Mesendoderm (in vitro differentiated cells): ENCODE data around the gene FMN1.

Experiments used
- DNase-seq: peaks from one replicate; pipeline ENCODE4 v3.0.0; 2013
- H2AK5ac ChIP-seq: 2 replicates; pipeline ENCODE4 v1.6.1; 2013; ENCODE audit warnings: low read length, inconsistent platforms
- H2BK120ac ChIP-seq: 2 replicates; pipeline ENCODE4 v1.6.1; 2013; ENCODE audit warnings: low read depth, mild to moderate bottlenecking, low read length, moderate library complexity, mixed read lengths
- H2BK15ac ChIP-seq: replicated peaks from 2 replicates; pipeline ENCODE4 v1.6.1; 2013; ENCODE audit warnings: low read depth, mild to moderate bottlenecking, moderate library complexity
- H2BK5ac ChIP-seq: 2 replicates; pipeline ENCODE4 v1.6.1; 2013; ENCODE audit warnings: low read length, inconsistent platforms
- H3K18ac ChIP-seq: 2 replicates; pipeline ENCODE4 v1.6.1; 2013; ENCODE audit warnings: mild to moderate bottlenecking, low read length, mixed read lengths
- H3K23ac ChIP-seq: one replicate; pipeline ENCODE4 v1.6.1; 2013; ENCODE audit warnings: low read length
- H3K27ac ChIP-seq: 2 replicates; pipeline ENCODE4 v1.5.1; 2013; ENCODE audit warnings: low read depth, mild to moderate bottlenecking, inconsistent platforms, low read length, moderate library complexity
- H3K27me3 ChIP-seq: 2 replicates; pipeline ENCODE4 v1.6.1; 2013; ENCODE audit warnings: low read length, control low read depth, mild to moderate bottlenecking, inconsistent platforms; ENCODE audit not compliant: insufficient read depth, poor library complexity
- H3K36me3 ChIP-seq: 2 replicates; pipeline ENCODE4 v1.6.1; 2013; ENCODE audit warnings: low read length, inconsistent platforms; ENCODE audit not compliant: control insufficient read depth, insufficient read depth
- H3K4ac ChIP-seq: one replicate; pipeline ENCODE4 v1.6.1; 2013; ENCODE audit warnings: low read depth, mild to moderate bottlenecking, low read length, moderate library complexity
- H3K4me1 ChIP-seq: 2 replicates; pipeline ENCODE4 v1.6.1; 2013; ENCODE audit warnings: low read depth, low read length, inconsistent platforms; ENCODE audit not compliant: control insufficient read depth
- H3K4me2 ChIP-seq: 2 replicates; pipeline ENCODE4 v1.6.1; 2013; ENCODE audit warnings: low read length
- H3K4me3 ChIP-seq: 2 replicates; pipeline ENCODE4 v1.5.1; 2013; ENCODE audit warnings: mild to moderate bottlenecking, low read length
- H3K56ac ChIP-seq: one replicate; pipeline ENCODE4 v1.6.1; 2013; ENCODE audit warnings: low read length
- H3K79me1 ChIP-seq: 2 replicates; pipeline ENCODE4 v1.6.1; 2013; ENCODE audit warnings: low read length, inconsistent platforms
- H3K79me2 ChIP-seq: 2 replicates; pipeline ENCODE4 v1.6.1; 2013; ENCODE audit warnings: mild to moderate bottlenecking, low read length; ENCODE audit not compliant: control insufficient read depth, insufficient read depth
- H3K9ac ChIP-seq: 2 replicates; pipeline ENCODE4 v1.6.1; 2013; ENCODE audit warnings: low read length, inconsistent platforms
- H4K5ac ChIP-seq: one replicate; pipeline ENCODE4 v1.6.1; 2013; ENCODE audit warnings: low read length
- H4K8ac ChIP-seq: one replicate; pipeline ENCODE4 v1.6.1; 2013; ENCODE audit warnings: low read depth, mild to moderate bottlenecking, control low read depth, low read length, moderate library complexity
- WGBS: extraction: QIAGEN DNeasy Blood & Tissue Kit; methylation state at CpG from one replicate; pipeline ENCODE4 v1.1.7; 2013; ENCODE audit warnings: low lambda C conversion rate, missing lambda C conversion rate; ENCODE audit not compliant: insufficient coverage; ENCODE audit errors: extremely low coverage; 5-methylcytosine and 5-hydroxymethylcytosine counted together

FMN1 gene

DNA sequence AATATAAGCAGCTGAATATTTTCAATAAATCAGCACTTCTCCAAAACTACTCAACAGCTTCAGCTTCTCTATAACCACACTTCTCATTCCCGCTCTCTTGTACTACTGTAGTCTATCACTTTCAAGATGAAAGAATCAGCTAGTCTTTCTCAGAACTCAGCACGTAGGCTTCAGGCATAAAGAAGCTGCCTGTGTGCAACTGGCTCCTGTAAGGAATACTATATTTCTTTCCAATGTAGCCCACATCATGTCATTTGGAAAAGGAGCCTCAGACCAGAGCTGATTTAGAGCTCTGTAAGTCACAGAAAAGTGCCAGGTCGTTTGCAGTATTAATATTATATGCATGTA, 62.3 kb downstream of the FMN1 start:
- Histone ChIP-seq H2BK15ac (no peak overlapping the region), H3K79me1 (no peaks in the 10 kb centered on the region), H3K9ac (no peak overlapping the region), H3K36me3 (no peaks in the 10 kb centered on the region), H3K4me3 (no peak overlapping the region), H3K4ac (no peak overlapping the region), H3K56ac (no peak overlapping the region), H4K8ac (no peak overlapping the region), H3K27ac (no peak overlapping the region), H2BK120ac (no peak overlapping the region), H3K4me2 (no peak overlapping the region), H2AK5ac (no peak overlapping the region), H3K4me1 (no peaks in the 10 kb centered on the region), H3K18ac (no peak overlapping the region), H4K5ac (no peak overlapping the region), H2BK5ac (no peak overlapping the region), H3K27me3 (no peaks in the 10 kb centered on the region), H3K23ac (no peak overlapping the region), H3K79me2 (no peaks in the 10 kb centered on the region)
- 100% methylated on average over 1 of the region's 3 CpGs for WGBS
- DNase-seq = no peak

- H3K79me2 ChIP-seq = no peaks in the 10 kb centered on the region
- no peak overlapping the region for H2BK120ac ChIP-seq
- no peak overlapping the region for H3K23ac ChIP-seq
- H2BK15ac ChIP-seq = no peak overlapping the region
- no peaks in the 10 kb centered on the region for H3K79me1 ChIP-seq
- no peak overlapping the region for H3K4ac ChIP-seq
- DNase-seq = no peak
- H3K27ac ChIP-seq = no peak overlapping the region
- peaks cover 2% of the 10 kb centered on the region for H3K4me1 ChIP-seq
- no peak overlapping the region for H3K56ac ChIP-seq
- H3K36me3 ChIP-seq = no peaks in the 10 kb centered on the region
- H3K9ac ChIP-seq = no peak overlapping the region
- no peak overlapping the region for H2BK5ac ChIP-seq
- H4K5ac ChIP-seq = no peak overlapping the region
- H3K4me2 ChIP-seq = no peak overlapping the region
- no CpG with 5 or more reads among the region's 4 CpGs for WGBS
- H3K4me3 ChIP-seq = no peak overlapping the region
- no peaks in the 10 kb centered on the region for H3K27me3 ChIP-seq
- H2AK5ac ChIP-seq = no peak overlapping the region
- H4K8ac ChIP-seq = no peak overlapping the region
- H3K18ac ChIP-seq = no peak overlapping the region
Observed at GRCh38 chr15:33131552-33132232, 62.8 kb downstream of the FMN1 start.

DNA sequence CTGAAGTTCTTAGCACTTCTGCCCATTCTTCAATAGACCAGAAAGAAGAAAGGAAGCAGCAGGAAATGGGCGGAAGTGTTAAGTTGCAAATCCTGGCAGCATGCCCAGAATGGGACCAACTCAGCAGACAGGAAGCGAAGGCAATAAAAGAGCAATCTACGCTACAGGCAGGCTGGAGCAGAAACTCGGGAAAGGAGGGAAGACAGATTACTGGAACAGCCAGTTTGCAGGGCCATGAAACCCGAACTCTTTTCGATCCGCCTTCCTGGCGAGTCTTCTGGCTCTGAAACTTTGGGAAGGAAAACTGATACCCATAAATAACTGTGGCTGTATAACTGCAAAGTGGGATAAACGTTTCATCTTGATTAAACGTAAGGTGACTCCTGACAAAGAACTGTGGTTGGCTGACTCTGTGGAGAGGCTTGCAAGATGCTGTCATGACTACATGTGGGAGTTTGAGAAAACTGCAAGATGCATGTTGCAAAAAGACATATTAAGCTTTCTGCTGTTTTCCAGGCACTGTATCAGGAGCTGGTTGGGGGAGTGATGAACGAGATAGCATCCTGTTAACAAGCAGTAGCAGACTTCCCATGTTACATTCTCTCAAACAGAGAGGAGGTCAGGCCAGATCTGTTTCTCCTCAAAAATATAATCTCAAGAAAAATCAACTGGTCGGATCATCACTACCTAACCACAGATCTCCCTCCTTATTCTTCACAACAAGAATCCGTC, 67.8 kb downstream of the FMN1 start:
- no peaks in the 10 kb centered on the region for H3K79me1 ChIP-seq
- no peaks in the 10 kb centered on the region for H3K27me3 ChIP-seq
- H3K4ac ChIP-seq = no peak overlapping the region
- H3K9ac ChIP-seq = no peak overlapping the region
- no peak overlapping the region for H3K4me2 ChIP-seq
- H2BK15ac ChIP-seq = no peak overlapping the region
- H3K18ac ChIP-seq = peak overlapping the region; percentile 31
- H3K36me3 ChIP-seq = no peaks in the 10 kb centered on the region
- H3K79me2 ChIP-seq = no peaks in the 10 kb centered on the region
- no peak overlapping the region for H2BK5ac ChIP-seq
- peaks cover 5% of the 10 kb centered on the region for H3K4me1 ChIP-seq
- no peak overlapping the region for H3K4me3 ChIP-seq
- no peak overlapping the region for H4K8ac ChIP-seq
- no peak overlapping the region for H3K27ac ChIP-seq
- H3K23ac ChIP-seq = no peak overlapping the region
- DNase-seq = peak; percentile 93
- H3K56ac ChIP-seq = peak overlapping the region; percentile 18
- WGBS = no CpG with 5 or more reads among the region's 13 CpGs
- H2AK5ac ChIP-seq = no peak overlapping the region
- H2BK120ac ChIP-seq = no peak overlapping the region
- no peak overlapping the region for H4K5ac ChIP-seq

DNA sequence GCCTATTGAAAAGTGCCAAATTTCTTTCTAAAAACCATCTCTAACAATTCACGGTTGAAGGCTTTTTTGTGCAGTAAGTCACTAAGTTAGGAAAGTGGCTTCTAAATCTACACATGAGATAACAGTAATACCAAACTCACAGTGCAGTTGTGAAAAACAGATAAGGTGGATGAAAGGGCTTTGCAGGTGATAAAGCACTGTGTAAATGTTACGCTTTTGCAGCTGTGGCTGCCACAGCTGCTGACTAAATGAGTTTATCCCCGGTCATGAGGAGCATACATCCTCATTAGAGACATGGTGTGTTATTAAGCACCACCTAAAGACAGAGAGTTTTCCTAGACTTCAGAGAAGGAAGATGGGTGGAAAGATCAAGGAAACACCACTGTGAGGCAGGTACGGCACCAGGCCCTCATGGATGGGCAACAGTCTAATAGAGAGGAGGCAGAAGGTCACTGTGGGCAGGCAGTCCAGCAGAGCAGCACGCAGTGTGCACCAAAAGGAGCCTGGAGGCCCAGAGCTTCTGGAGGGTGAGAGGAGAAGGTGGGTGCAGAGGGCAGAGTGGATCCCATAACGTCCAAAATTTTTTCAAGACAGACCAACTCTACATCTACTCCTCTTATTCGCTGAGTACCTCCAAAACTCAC, 68.5 kb downstream of the FMN1 start:
- H4K5ac ChIP-seq = no peak overlapping the region
- peak overlapping the region; percentile 63 for H3K56ac ChIP-seq
- H3K79me1 ChIP-seq = no peaks in the 10 kb centered on the region
- H3K4me2 ChIP-seq = peak overlapping the region; percentile 26
- no peak overlapping the region for H3K9ac ChIP-seq
- H2AK5ac ChIP-seq = peak overlapping the region; percentile 9
- WGBS = no CpG with 5 or more reads among the region's 7 CpGs
- peak overlapping the region; percentile 83 for H2BK5ac ChIP-seq
- peaks cover 5% of the 10 kb centered on the region for H3K4me1 ChIP-seq
- no peak overlapping the region for H2BK120ac ChIP-seq
- no peak overlapping the region for H4K8ac ChIP-seq
- no peaks in the 10 kb centered on the region for H3K27me3 ChIP-seq
- H3K4ac ChIP-seq = no peak overlapping the region
- peak; percentile 83 for DNase-seq
- peak overlapping the region; percentile 31 for H3K18ac ChIP-seq
- no peak overlapping the region for H2BK15ac ChIP-seq
- no peak overlapping the region for H3K4me3 ChIP-seq
- H3K27ac ChIP-seq = peak overlapping the region; percentile 40
- H3K23ac ChIP-seq = no peak overlapping the region
- H3K79me2 ChIP-seq = no peaks in the 10 kb centered on the region
- no peaks in the 10 kb centered on the region for H3K36me3 ChIP-seq

GRCh38 chr15:33124811-33125210, 69.7 kb downstream of the FMN1 start:
- H3K27me3 ChIP-seq = no peaks in the 10 kb centered on the region
- no peak overlapping the region for H2AK5ac ChIP-seq
- no peak for DNase-seq
- H2BK5ac ChIP-seq = no peak overlapping the region
- peaks cover 5% of the 10 kb centered on the region for H3K4me1 ChIP-seq
- H3K4me2 ChIP-seq = no peak overlapping the region
- no peak overlapping the region for H2BK15ac ChIP-seq
- H2BK120ac ChIP-seq = no peak overlapping the region
- no peak overlapping the region for H3K27ac ChIP-seq
- no peak overlapping the region for H3K4me3 ChIP-seq
- H3K36me3 ChIP-seq = no peaks in the 10 kb centered on the region
- H3K79me1 ChIP-seq = no peaks in the 10 kb centered on the region
- H3K4ac ChIP-seq = no peak overlapping the region
- H4K8ac ChIP-seq = no peak overlapping the region
- H3K79me2 ChIP-seq = no peaks in the 10 kb centered on the region
- no peak overlapping the region for H4K5ac ChIP-seq
- no peak overlapping the region for H3K56ac ChIP-seq
- H3K23ac ChIP-seq = no peak overlapping the region
- no CpG with 5 or more reads among the region's 4 CpGs for WGBS
- H3K9ac ChIP-seq = no peak overlapping the region
- no peak overlapping the region for H3K18ac ChIP-seq
